ENCODE measurements around the gene NOD1.
"Not testable (repeated sequence)": the region's sequence is repeated elsewhere in the genome, so short reads cannot be mapped to it uniquely, and the experiment has no call there.

The NOD1 gene, protein sequence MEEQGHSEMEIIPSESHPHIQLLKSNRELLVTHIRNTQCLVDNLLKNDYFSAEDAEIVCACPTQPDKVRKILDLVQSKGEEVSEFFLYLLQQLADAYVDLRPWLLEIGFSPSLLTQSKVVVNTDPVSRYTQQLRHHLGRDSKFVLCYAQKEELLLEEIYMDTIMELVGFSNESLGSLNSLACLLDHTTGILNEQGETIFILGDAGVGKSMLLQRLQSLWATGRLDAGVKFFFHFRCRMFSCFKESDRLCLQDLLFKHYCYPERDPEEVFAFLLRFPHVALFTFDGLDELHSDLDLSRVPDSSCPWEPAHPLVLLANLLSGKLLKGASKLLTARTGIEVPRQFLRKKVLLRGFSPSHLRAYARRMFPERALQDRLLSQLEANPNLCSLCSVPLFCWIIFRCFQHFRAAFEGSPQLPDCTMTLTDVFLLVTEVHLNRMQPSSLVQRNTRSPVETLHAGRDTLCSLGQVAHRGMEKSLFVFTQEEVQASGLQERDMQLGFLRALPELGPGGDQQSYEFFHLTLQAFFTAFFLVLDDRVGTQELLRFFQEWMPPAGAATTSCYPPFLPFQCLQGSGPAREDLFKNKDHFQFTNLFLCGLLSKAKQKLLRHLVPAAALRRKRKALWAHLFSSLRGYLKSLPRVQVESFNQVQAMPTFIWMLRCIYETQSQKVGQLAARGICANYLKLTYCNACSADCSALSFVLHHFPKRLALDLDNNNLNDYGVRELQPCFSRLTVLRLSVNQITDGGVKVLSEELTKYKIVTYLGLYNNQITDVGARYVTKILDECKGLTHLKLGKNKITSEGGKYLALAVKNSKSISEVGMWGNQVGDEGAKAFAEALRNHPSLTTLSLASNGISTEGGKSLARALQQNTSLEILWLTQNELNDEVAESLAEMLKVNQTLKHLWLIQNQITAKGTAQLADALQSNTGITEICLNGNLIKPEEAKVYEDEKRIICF

DNA sequence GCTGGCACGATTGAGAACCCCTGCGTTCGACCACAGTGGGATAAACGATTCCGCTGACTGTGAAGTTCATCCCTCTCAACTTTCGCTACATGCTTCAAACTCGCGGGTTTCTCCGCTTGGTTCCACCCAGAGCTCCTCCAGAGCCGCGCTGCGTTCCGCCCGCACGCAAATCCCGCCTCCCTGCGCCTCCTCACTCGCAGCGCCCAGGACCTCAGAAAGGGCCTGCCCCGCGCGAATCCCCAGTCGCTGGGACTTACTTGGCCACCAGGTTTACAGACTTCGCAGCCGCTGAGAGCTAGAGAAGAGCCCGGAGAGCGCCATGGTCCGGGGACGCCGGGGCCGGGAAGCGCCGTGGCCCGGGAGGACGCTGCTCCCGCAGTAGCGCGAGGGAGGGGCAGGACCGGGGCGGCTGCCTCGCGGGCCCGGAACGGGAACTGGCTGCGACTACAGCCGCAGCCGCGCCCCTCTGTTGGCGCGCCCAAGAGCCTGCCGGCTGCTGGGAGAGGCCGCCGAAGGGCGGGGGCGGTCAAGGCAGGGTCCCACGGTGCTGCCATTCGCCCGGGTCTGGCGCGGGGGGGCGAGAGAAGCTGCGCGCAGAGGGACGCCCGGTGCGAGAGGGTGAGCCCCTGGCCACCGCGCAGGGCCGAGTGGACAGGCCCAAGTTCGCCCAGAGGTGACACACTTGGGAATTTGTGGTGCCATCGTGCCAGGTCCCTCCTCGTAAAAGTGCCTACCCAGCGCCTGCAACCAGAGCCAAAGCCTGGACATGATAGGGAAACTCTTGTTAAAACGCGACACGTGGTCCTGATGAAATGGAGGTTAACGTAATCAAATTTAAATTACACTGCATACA, at the start of gene NOD1:
Gene NOD1 (minus strand): TSS at position 436 of the 853 bp plus-strand sequence. CDS start 21,863 bp downstream, outside the sequence.
- peak; percentile 64 to 67 for DNase-seq (ENCODE audit: low read depth in 2 of 2)

DNA sequence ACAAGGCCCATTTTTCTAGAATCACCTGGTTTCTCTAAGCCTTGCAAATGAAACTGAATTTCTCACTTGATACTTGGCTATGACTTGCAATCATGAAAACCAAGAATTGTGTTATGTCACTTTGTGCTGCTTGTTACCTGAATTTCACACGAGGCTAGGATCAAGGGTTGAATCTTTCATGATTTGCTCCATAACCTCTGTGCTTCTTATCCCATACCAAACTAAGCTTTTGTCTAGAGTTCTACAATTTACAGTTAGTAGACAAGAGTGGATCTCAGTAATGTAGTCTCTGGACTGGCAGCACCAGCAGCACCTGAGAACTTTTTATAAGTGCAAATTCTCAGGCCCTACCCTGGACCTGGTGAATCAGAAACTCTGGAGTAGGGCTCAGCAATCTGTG, 48.7 kb upstream of the NOD1 start:
- not testable (repeated sequence) for DNase-seq (ENCODE audit: low read depth in 2 of 2)

DNA sequence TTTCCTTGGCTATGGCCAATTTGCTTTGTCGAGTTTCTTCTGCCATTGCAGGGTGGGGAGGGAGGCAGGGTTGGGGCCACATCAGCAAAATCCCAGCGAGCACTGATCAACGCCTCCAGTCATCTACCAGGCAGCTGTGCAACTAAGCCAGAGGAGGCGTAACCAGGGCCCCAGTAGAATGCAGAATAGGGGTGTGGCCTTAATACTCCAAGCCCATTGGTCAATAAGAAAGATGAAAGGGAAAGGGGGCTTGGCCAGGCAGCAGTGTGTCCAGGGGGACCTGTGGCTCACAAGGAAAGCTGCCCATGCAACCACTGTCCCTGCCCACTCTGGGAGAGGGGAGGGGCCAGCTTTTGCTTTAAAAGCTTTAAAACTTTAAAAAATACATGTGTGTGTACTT, 47.6 kb upstream of the NOD1 start:
- DNase-seq (ENCODE audit: low read depth in 2 of 2) = no peak

DNA sequence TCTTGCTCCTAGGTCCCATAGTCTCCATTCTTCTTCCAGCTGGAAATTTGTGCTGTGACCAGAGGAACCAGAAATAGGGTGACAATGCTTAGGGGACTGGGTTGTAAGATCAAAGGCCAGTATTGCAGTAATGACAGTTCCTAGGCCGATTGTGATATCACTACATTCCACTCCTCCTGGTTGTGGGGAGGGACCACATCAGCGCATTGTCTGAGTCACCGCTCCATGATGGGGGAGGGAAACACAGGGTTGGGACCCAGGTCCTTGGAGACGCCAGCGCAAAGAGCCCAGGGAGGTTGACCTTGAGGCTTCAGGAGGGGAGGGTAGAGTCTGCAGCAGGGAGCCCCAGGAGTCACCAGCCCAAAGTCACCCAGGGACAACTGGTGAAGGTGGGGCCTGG, 46.8 kb upstream of the NOD1 start:
- no peak for DNase-seq (ENCODE audit: low read depth in 2 of 2)

- no peak for DNase-seq (ENCODE audit: low read depth in 2 of 2)
Observed at GRCh38 chr7:30524545-30524944, 46.0 kb upstream of the NOD1 start.

- DNase-seq (ENCODE audit: low read depth in 2 of 2) = no peak
Observed at GRCh38 chr7:30523466-30523865, 44.9 kb upstream of the NOD1 start.

- DNase-seq (ENCODE audit: low read depth in 2 of 2) = no peak
Observed at GRCh38 chr7:30522159-30522558, 43.6 kb upstream of the NOD1 start.

- DNase-seq (ENCODE audit: low read depth in 2 of 2) = no peak
Observed at GRCh38 chr7:30521532-30521931, 42.9 kb upstream of the NOD1 start.

- DNase-seq (ENCODE audit: low read depth in 2 of 2) = no peak
Observed at GRCh38 chr7:30519122-30519521, 40.5 kb upstream of the NOD1 start.

- DNase-seq (ENCODE audit: low read depth in 2 of 2) = no peak
Observed at GRCh38 chr7:30515761-30516160, 37.2 kb upstream of the NOD1 start.

DNA sequence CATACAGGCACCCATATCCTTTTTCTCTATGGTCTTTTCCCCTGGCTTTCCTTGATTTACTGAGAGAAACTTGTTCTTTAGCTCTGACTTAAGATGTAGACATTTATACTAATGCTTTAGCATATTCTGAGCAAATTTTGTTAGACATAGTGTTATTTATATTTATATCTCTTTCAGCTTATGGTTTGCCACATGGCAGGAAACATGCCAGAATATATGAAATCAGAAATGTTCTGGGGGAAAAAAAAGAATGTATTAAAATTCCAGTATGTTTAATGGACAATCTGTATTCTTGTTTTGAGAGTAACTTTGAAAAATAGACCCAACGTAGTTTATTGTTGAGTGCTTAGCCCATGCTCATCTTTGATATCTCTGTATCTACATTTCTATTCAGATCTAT, 36.2 kb upstream of the NOD1 start:
- DNase-seq (ENCODE audit: low read depth in 2 of 2) = no peak

- DNase-seq (ENCODE audit: low read depth in 2 of 2) = no peak
Observed at GRCh38 chr7:30514177-30514576, 35.6 kb upstream of the NOD1 start.

DNA sequence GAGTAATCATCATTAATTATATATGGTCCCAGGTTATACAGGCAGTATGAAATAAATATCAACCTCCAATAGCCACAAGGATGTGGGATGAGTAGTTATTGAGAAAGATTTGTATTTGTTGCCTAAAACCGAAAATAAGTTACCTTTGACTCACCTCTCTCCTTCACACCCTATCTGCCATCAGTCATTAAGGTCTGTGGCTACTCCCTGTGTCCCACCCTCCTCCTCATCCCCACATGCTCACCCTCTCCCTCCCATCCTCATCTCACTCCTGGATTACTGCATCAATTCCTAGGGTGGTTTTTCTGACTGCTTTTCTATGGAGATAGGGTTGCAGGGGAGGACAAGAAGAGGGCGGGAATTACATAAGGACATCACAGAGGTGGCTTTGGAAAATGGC, 35.2 kb upstream of the NOD1 start:
- no peak for DNase-seq (ENCODE audit: low read depth in 2 of 2)

- DNase-seq (ENCODE audit: low read depth in 2 of 2) = no peak
Observed at GRCh38 chr7:30511973-30512662, 33.5 kb upstream of the NOD1 start.

DNA sequence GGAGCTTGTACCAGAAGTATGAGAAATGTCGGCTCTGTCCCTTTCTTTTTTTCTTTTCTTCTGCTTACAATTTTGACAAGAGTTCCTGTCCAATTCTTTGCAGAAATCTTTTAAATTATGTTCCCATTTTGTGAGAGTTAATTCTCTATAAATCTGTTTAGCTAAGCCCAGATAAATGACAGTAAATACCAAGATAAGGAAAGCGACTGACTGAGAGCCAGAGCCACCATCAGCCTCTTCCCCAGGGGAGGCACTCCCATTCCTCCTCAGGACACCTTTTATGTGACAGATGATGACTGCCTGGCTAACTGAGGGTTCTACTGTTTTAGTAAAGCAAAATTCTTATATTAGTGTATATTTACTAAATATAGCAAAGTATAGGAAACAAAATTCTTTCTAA, 32.9 kb upstream of the NOD1 start:
- no peak for DNase-seq (ENCODE audit: low read depth in 2 of 2)

DNA sequence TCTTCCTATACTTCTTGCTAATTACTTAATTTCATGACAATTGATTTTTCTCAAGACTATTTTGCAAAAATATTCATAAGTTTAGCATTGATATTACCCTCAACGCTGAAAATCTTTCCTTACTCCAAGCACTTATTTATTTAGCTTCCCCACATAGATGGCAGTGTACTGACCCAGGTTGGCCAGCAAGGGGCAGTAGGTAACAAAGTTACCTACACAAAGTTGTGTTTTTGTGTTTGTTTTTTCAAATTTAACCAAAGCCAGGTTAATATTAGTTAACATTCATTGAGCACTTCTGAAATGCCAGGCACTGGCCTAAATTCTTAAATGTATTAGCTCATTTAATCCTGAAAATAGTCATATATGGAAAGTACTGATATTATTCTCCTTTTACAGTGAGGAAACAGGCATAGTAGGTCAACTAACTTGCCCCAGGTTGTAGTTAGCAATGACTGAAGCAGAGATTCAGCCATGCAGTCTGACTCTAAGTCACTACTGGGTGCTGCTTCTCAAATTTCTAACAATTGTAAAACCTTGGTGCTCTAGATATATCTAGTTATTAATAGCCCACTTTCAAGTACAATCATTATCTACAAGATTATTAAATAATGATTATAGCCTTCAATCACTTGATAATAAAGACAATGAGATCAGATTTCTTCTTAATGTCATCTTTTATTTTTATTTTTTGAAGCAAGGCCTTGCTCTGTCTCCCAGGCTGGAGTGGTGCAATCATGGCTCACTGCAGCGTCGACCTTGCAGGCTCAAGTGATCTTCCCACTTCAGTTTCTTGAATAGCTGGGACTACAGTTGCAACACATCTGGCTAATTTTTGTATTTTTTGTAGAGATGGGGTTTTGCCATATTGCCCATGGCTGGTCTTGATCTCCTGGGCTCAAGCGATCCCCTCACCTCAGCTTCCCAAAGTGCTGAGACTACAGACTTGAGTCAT, 31.8 kb upstream of the NOD1 start:
- DNase-seq (ENCODE audit: low read depth in 2 of 2) = no peak

- not testable (repeated sequence) for DNase-seq (ENCODE audit: low read depth in 2 of 2)
Observed at GRCh38 chr7:30509171-30509857, 30.7 kb upstream of the NOD1 start.

DNA sequence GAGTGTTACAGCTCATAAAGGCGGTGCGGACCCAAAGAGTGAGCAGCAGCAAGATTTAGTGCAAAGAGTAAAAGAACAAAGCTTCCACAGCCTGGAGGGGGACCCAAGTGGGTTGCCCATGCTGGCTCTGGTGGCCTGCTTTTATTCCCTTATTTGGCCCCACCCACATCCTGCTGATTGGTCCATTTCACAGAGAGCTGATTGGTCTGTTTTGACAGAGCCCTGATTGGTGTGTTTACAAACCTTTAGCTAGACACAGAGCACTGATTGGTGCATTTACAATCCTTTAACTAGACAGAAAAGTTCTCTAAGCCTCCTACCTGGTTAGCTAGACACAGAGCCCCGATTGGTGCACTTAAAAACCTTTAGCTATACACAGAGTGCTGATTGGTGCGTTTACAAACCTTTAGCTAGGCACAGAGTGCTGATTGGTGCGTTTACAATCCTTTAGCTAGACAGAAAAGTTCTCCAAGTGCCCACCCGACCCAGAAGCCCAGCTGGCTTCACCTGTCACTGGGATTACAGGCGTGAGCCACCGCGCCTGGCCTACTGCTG, 28.8 kb upstream of the NOD1 start:
- DNase-seq (ENCODE audit: low read depth in 2 of 2) = not testable (repeated sequence)

- DNase-seq (ENCODE audit: low read depth in 2 of 2) = no peak
Observed at GRCh38 chr7:30505174-30505697, 26.7 kb upstream of the NOD1 start.

All from stimulated activated CD4-positive, alpha-beta T cell treated with anti-CD3 and anti-CD28 coated beads, Interleukin-4, amount 100 ng/mL, for 48 hours (primary cell).